Mucosa of stomach (tissue), 1 donor: ENCODE data around the gene TGFBRAP1.
"Not testable (repeated sequence)": the region's sequence is repeated elsewhere in the genome, so short reads cannot be mapped to it uniquely, and the experiment has no call there.

Experiments used
- H3K27me3 ChIP-seq: one replicate; pipeline ENCODE4 v1.7.0; 2013; ENCODE audit warnings: mild to moderate bottlenecking, low read length; ENCODE audit not compliant: control insufficient read depth, insufficient read depth
- H3K36me3 ChIP-seq: one replicate; pipeline ENCODE4 v1.7.0; 2013; ENCODE audit warnings: low read length; ENCODE audit not compliant: control insufficient read depth, insufficient read depth
- H3K4me1 ChIP-seq: one replicate; pipeline ENCODE4 v1.7.0; 2013; ENCODE audit warnings: mild to moderate bottlenecking, low read length; ENCODE audit not compliant: control insufficient read depth, insufficient read depth
- H3K4me3 ChIP-seq: one replicate; pipeline ENCODE4 v1.7.0; 2013; ENCODE audit warnings: low read length
- H3K9ac ChIP-seq: one replicate; pipeline ENCODE4 v1.7.0; 2013; ENCODE audit warnings: mild to moderate bottlenecking, low read length, moderate library complexity
- H3K9me3 ChIP-seq: one replicate; pipeline ENCODE4 v1.7.0; 2013; ENCODE audit warnings: mild to moderate bottlenecking, low read length, moderate library complexity; ENCODE audit not compliant: control insufficient read depth
- donor health status: Pancreatic carcinoma.

The TGFBRAP1 gene

GRCh38 chr2:105255979-105256378, 73.6 kb downstream of the TGFBRAP1 start:
- no peaks in the 10 kb centered on the region for H3K9me3 ChIP-seq

DNA sequence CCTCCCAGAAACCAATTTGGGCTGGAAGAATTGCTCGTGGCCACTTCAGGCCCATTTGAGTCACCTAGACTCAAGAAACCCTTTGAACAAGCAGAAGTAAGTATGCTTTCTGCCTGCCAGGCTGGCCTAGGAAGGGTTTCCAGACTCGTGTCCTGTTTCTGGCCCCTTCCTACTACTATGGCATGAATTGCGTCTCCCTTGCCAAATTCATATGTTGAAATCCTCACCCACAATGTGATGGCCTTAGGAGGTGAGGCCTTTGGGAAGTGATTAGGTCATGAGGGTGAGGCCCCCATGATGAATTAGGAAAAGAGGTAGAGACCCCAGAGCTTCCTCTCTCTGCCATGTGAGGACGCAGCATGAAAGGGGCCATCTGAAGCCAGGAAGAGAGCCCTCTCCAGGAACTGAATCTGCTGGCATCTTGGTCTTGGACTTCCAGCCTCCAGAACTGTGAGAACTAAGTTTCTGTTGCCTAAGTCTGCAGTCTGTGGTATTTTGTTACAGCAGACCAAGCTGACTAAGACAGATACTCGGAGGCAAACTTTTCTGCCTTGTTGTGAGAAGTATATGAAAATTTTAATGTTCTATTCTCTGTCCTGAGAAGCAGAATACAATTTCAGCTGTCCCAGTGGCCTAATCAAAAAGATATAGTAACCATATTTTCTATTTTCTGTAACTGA, 74.9 kb downstream of the TGFBRAP1 start:
- Histone ChIP-seq H3K27me3 (no peaks in the 10 kb centered on the region), H3K9ac (no peak overlapping the region), H3K4me1 (no peaks in the 10 kb centered on the region), H3K9me3 (no peaks in the 10 kb centered on the region), H3K4me3 (no peak overlapping the region), H3K36me3 (no peaks in the 10 kb centered on the region)

More at GRCh38 chr2:105255979-105256378, 73.6 kb downstream of the TGFBRAP1 start:
- no peaks in the 10 kb centered on the region for H3K27me3 ChIP-seq
- H3K9ac ChIP-seq: no peak overlapping the region
- H3K4me3 ChIP-seq: no peak overlapping the region
- no peaks in the 10 kb centered on the region for H3K36me3 ChIP-seq
- H3K4me1 ChIP-seq: no peaks in the 10 kb centered on the region

- no peak overlapping the region for H3K9ac ChIP-seq
These were observed 77.3 kb downstream of the TGFBRAP1 start for GRCh38 chr2:105252271-105252670.

GRCh38 chr2:105251016-105251648, 78.4 kb downstream of the TGFBRAP1 start:
- not testable (repeated sequence) for H3K4me1 ChIP-seq, H3K4me3 ChIP-seq, H3K9me3 ChIP-seq, H3K9ac ChIP-seq, H3K27me3 ChIP-seq, H3K36me3 ChIP-seq

More at GRCh38 chr2:105252271-105252670, 77.3 kb downstream of the TGFBRAP1 start:
- H3K27me3 ChIP-seq: no peaks in the 10 kb centered on the region
- no peaks in the 10 kb centered on the region for H3K4me1 ChIP-seq
- H3K9me3 ChIP-seq: no peaks in the 10 kb centered on the region
- no peaks in the 10 kb centered on the region for H3K36me3 ChIP-seq
- H3K4me3 ChIP-seq: no peak overlapping the region

- no peak overlapping the region for H3K4me3 ChIP-seq
- no peaks in the 10 kb centered on the region for H3K27me3 ChIP-seq
- no peaks in the 10 kb centered on the region for H3K36me3 ChIP-seq
- H3K4me1 ChIP-seq: no peaks in the 10 kb centered on the region
- no peak overlapping the region for H3K9ac ChIP-seq
- no peaks in the 10 kb centered on the region for H3K9me3 ChIP-seq
These were observed 79.6 kb downstream of the TGFBRAP1 start for GRCh38 chr2:105249891-105250290.

- Histone ChIP-seq H3K4me3 (no peak overlapping the region), H3K9me3 (no peaks in the 10 kb centered on the region), H3K27me3 (no peaks in the 10 kb centered on the region), H3K9ac (no peak overlapping the region), H3K4me1 (no peaks in the 10 kb centered on the region), H3K36me3 (no peaks in the 10 kb centered on the region)
These were observed 80.4 kb downstream of the TGFBRAP1 start for GRCh38 chr2:105249181-105249580.

- Histone ChIP-seq H3K9ac (no peak overlapping the region), H3K4me3 (no peak overlapping the region), H3K4me1 (no peaks in the 10 kb centered on the region), H3K36me3 (no peaks in the 10 kb centered on the region), H3K27me3 (no peaks in the 10 kb centered on the region), H3K9me3 (no peaks in the 10 kb centered on the region)
These were observed 81.0 kb downstream of the TGFBRAP1 start for GRCh38 chr2:105248316-105249070.

DNA sequence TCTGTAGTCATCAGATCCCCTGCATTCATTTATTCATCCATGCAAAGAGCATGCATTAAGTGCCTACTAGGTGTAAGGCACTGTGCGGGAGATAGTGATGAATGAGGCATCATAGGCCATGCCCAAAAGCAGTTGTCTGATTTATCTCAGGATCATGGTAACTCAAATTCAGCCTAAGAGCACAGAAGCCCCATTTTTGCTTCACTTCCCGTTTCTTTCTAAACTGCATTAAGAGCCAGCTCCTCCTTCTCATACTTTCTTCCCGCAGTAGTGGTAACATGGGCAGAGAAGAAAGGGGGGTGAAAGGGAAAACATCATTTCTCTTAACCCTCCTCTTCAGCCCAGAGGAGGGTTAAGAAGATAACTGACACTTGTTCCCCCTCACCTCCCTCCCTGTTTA, 85.1 kb downstream of the TGFBRAP1 start:
- Histone ChIP-seq H3K4me1 (no peaks in the 10 kb centered on the region), H3K9ac (no peak overlapping the region), H3K27me3 (no peaks in the 10 kb centered on the region), H3K9me3 (no peaks in the 10 kb centered on the region), H3K36me3 (no peaks in the 10 kb centered on the region), H3K4me3 (no peak overlapping the region)

GRCh38 chr2:105243961-105244360, 85.6 kb downstream of the TGFBRAP1 start:
- Histone ChIP-seq H3K36me3 (no peaks in the 10 kb centered on the region), H3K9me3 (no peaks in the 10 kb centered on the region), H3K4me1 (no peaks in the 10 kb centered on the region), H3K4me3 (no peak overlapping the region), H3K9ac (no peak overlapping the region), H3K27me3 (no peaks in the 10 kb centered on the region)

DNA sequence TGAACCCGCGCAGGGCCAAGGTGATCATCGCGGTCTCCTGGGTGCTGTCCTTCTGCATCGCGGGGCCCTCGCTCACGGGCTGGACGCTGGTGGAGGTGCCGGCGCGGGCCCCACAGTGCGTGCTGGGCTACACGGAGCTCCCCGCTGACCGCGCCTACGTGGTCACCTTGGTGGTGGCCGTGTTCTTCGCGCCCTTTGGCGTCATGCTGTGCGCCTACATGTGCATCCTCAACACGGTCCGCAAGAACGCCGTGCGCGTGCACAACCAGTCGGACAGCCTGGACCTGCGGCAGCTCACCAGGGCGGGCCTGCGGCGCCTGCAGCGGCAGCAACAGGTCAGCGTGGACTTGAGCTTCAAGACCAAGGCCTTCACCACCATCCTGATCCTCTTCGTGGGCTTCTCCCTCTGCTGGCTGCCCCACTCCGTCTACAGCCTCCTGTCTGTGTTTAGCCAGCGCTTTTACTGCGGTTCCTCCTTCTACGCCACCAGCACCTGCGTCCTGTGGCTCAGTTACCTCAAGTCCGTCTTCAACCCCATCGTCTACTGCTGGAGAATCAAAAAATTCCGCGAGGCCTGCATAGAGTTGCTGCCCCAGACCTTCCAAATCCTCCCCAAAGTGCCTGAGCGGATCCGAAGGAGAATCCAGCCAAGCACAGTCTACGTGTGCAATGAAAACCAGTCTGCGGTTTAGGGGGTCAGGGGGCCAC, 87.1 kb downstream of the TGFBRAP1 start:
- Histone ChIP-seq H3K27me3 (no peaks in the 10 kb centered on the region), H3K9ac (no peak overlapping the region), H3K36me3 (no peaks in the 10 kb centered on the region), H3K4me1 (no peaks in the 10 kb centered on the region), H3K9me3 (no peaks in the 10 kb centered on the region), H3K4me3 (no peak overlapping the region)

GRCh38 chr2:105241443-105241842, 88.1 kb downstream of the TGFBRAP1 start, which contains the start of gene GPR45:
Gene GPR45, plus strand, starts transcription at chr2:105241743. Its CDS starts 116 bp downstream, at chr2:105241859.
- Histone ChIP-seq H3K27me3 (peaks cover 4% of the 10 kb centered on the region), H3K4me1 (no peaks in the 10 kb centered on the region), H3K36me3 (no peaks in the 10 kb centered on the region), H3K9me3 (no peaks in the 10 kb centered on the region), H3K4me3 (no peak within 1 kb of the TSS), H3K9ac (no peak within 1 kb of the TSS)

DNA sequence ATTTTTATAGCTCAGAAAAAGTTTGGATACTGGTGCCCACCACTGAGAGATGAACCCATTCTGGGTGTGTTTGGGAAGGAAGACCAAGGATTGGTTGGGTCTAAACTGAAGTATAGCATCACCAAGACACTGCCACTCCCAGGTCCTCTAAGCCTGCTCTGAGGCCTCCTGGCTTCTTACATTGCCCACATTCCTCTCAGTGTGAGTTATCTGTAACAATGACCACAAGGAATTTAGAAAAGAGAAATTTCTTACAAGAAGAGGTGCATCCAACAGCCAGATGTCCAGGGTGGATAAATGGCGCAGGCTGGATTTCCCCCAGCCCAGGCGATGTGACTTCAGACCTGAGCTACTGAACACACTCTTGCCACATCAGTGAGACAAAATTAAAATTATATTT, 89.6 kb downstream of the TGFBRAP1 start:
- H3K4me1 ChIP-seq: no peaks in the 10 kb centered on the region
- no peaks in the 10 kb centered on the region for H3K36me3 ChIP-seq
- H3K4me3 ChIP-seq: no peak overlapping the region
- H3K27me3 ChIP-seq: peaks cover 9% of the 10 kb centered on the region
- H3K9ac ChIP-seq: no peak overlapping the region
- H3K9me3 ChIP-seq: no peaks in the 10 kb centered on the region
